Measurements from ENCODE around the gene RASAL2.

GRCh38 chr1:178528953-178529335 is 435.0 kb downstream of the RASAL2 start:
- TF ChIP-seq CTCF (IDR thresholded peaks at IDR 0.05) (no peak), EZH2 (IDR thresholded peaks at IDR 0.05; ENCODE audit: borderline replicate concordance, insufficient read depth, low read depth, low read length, poor library complexity, severe bottlenecking) (no peak)
